WTC11 (cell line): Measurements from ENCODE around the gene APBA1. TPM values are rescaled to one million over a fixed set of nuclear protein-coding genes. Genes with fewer than 3 reads are reported as not detected.

Experiments
- ATAC-seq: fragments of 200-7000 bp; cut with Tn5 transposase; 2 replicates; pipeline ENCODE4 v1.10.0; 2021; ENCODE audit warnings: mild to moderate bottlenecking, moderate library complexity
- CTCF ChIA-PET: fragments of 300-600 bp; sonication (Branson Sonifier 250); formaldehyde crosslinking; loops from one replicate; lab custom pipeline; 2021; ENCODE audit warnings: antibody characterized with exemption; lab: Charles Lee
- POLR2A ChIA-PET: fragments of 350-600 bp; sonication (Branson Sonifier 250); formaldehyde crosslinking; loops from one replicate; lab custom pipeline; 2021; ENCODE audit warnings: antibody characterized with exemption; lab: Charles Lee
- DNase-seq: peaks from one replicate; pipeline ENCODE4 v3.0.0; 2021; ENCODE audit warnings: low spot score
- H3K27ac Mint-ChIP-seq: 2 replicates; pipeline ENCODE4 v1.8.0; 2021; ENCODE audit warnings: mixed read lengths
- H3K27me3 Mint-ChIP-seq: 2 replicates; pipeline ENCODE4 v1.8.0; 2021; ENCODE audit warnings: low read depth, mild to moderate bottlenecking, moderate library complexity, mixed read lengths
- H3K36me3 Mint-ChIP-seq: 2 replicates; pipeline ENCODE4 v1.8.0; 2021; ENCODE audit warnings: mixed read lengths
- H3K4me1 Mint-ChIP-seq: 2 replicates; pipeline ENCODE4 v1.8.0; 2022; ENCODE audit warnings: mixed read lengths
- H3K4me3 Mint-ChIP-seq: 2 replicates; pipeline ENCODE4 v1.8.0; 2021; ENCODE audit warnings: mild to moderate bottlenecking, moderate library complexity, mixed read lengths
- H3K9me3 Mint-ChIP-seq: 2 replicates; pipeline ENCODE4 v1.8.0; 2021; ENCODE audit warnings: mixed read lengths
- ATF1 ChIP-seq: sonication (generic); formaldehyde crosslinking; IDR thresholded peaks from 2 replicates; pipeline ENCODE4 v1.8.1; 2023; ENCODE audit warnings: mild to moderate bottlenecking, moderate library complexity, missing genetic modification reagents
- ATF3 ChIP-seq: sonication (generic); formaldehyde crosslinking; conservative IDR thresholded peaks from 2 replicates; pipeline ENCODE4 v1.8.1; 2022; ENCODE audit warnings: mild to moderate bottlenecking, missing genetic modification reagents
- ATF6 ChIP-seq: sonication (generic); formaldehyde crosslinking; IDR thresholded peaks from 2 replicates; pipeline ENCODE4 v1.8.1; 2023; ENCODE audit warnings: mild to moderate bottlenecking, missing genetic modification reagents
- CDX4 ChIP-seq: fragments of 250-450 bp; sonication (Bioruptor Pico); IDR thresholded peaks from 2 replicates; pipeline ENCODE4 v1.9.0; 2021; ENCODE audit warnings: moderate library complexity, mild to moderate bottlenecking, inconsistent platforms, borderline replicate concordance
- CREM ChIP-seq: sonication (generic); formaldehyde crosslinking; IDR thresholded peaks from 2 replicates; pipeline ENCODE4 v1.8.1; 2022; ENCODE audit warnings: mild to moderate bottlenecking, missing genetic modification reagents, moderate library complexity
- E2F4 ChIP-seq: sonication (generic); formaldehyde crosslinking; IDR thresholded peaks from 2 replicates; pipeline ENCODE4 v1.8.1; 2022; ENCODE audit warnings: low read depth, mild to moderate bottlenecking, moderate library complexity, missing genetic modification reagents, borderline replicate concordance
- ETV6 ChIP-seq: sonication (generic); formaldehyde crosslinking; IDR thresholded peaks from 2 replicates; pipeline ENCODE4 v1.8.1; 2022; ENCODE audit warnings: mild to moderate bottlenecking, missing genetic modification reagents
- FOXJ3 ChIP-seq: sonication (generic); formaldehyde crosslinking; IDR thresholded peaks from 2 replicates; pipeline ENCODE4 v1.9.0; 2021; ENCODE audit warnings: missing genetic modification reagents, mild to moderate bottlenecking, borderline replicate concordance
- FOXP4 ChIP-seq: sonication (generic); formaldehyde crosslinking; IDR thresholded peaks from 2 replicates; pipeline ENCODE4 v1.8.0; 2022; ENCODE audit warnings: mild to moderate bottlenecking, missing genetic modification reagents
- GRHL2 ChIP-seq: fragments of 250-450 bp; sonication (Bioruptor Pico); IDR thresholded peaks from 2 replicates; pipeline ENCODE4 v1.8.0; 2022; ENCODE audit warnings: mild to moderate bottlenecking, moderate library complexity; ENCODE audit not compliant: insufficient replicate concordance, severe bottlenecking
- IRF2 ChIP-seq: sonication (generic); formaldehyde crosslinking; IDR thresholded peaks from 2 replicates; pipeline ENCODE4 v1.8.0; 2022; ENCODE audit warnings: low read depth, missing genetic modification reagents, borderline replicate concordance
- MAX ChIP-seq: sonication (generic); formaldehyde crosslinking; IDR thresholded peaks from 2 replicates; pipeline ENCODE4 v1.8.0; 2022; ENCODE audit warnings: mild to moderate bottlenecking, missing genetic modification reagents
- MXD4 ChIP-seq: fragments of 250-450 bp; sonication (Bioruptor Pico); IDR thresholded peaks from 2 replicates; pipeline ENCODE4 v1.8.0; 2021; ENCODE audit warnings: mild to moderate bottlenecking, moderate library complexity, borderline replicate concordance
- NR1H2 ChIP-seq: sonication (generic); formaldehyde crosslinking; IDR thresholded peaks from 2 replicates; pipeline ENCODE4 v1.9.0; 2021; ENCODE audit warnings: mild to moderate bottlenecking, moderate library complexity, missing genetic modification reagents
- NR3C1 ChIP-seq: sonication (generic); formaldehyde crosslinking; conservative IDR thresholded peaks from 2 replicates; pipeline ENCODE4 v1.8.1; 2023; ENCODE audit warnings: low read depth, mild to moderate bottlenecking, missing genetic modification reagents
- PRDM15 ChIP-seq: sonication (generic); formaldehyde crosslinking; IDR thresholded peaks from 2 replicates; pipeline ENCODE4 v1.8.0; 2022; ENCODE audit warnings: missing genetic modification reagents
- RORB ChIP-seq: fragments of 250-450 bp; sonication (Bioruptor Pico); IDR thresholded peaks from 2 replicates; pipeline ENCODE4 v1.9.0; 2021; ENCODE audit warnings: mild to moderate bottlenecking
- SP1 ChIP-seq: sonication (generic); formaldehyde crosslinking; conservative IDR thresholded peaks from 2 replicates; pipeline ENCODE4 v1.8.1; 2022; ENCODE audit warnings: missing genetic modification reagents
- TCF7 ChIP-seq: sonication (generic); formaldehyde crosslinking; IDR thresholded peaks from 2 replicates; pipeline ENCODE4 v1.8.0; 2022; ENCODE audit warnings: mild to moderate bottlenecking, low read depth, missing genetic modification reagents, moderate library complexity
- TEAD1 ChIP-seq: sonication (generic); formaldehyde crosslinking; IDR thresholded peaks from 2 replicates; pipeline ENCODE4 v1.8.0; 2022; ENCODE audit warnings: mild to moderate bottlenecking, missing genetic modification reagents
- ZBTB21 ChIP-seq: sonication (generic); formaldehyde crosslinking; IDR thresholded peaks from 2 replicates; pipeline ENCODE4 v1.8.1; 2023; ENCODE audit warnings: mild to moderate bottlenecking, missing genetic modification reagents, borderline replicate concordance
- ZNF512 ChIP-seq: sonication (generic); formaldehyde crosslinking; IDR thresholded peaks from 2 replicates; pipeline ENCODE4 v1.8.1; 2022; ENCODE audit warnings: missing genetic modification reagents, borderline replicate concordance
- ZSCAN18 ChIP-seq: fragments of 250-450 bp; sonication (Bioruptor Pico); IDR thresholded peaks from 2 replicates; pipeline ENCODE4 v2.1.2; 2022; ENCODE audit warnings: mild to moderate bottlenecking, moderate library complexity
- total RNA-seq: library from RNA; stranded (reverse); gene quantifications from 3 replicates; pipeline ENCODE4 v1.2.3, GENCODE V29; 2021

The APBA1 gene
- total RNA-seq, 1 experiment from 2014 or later = 0.94 TPM

- Mint-ChIP-seq H3K36me3 (no peaks in the 10 kb centered on the region), H3K27ac (no peak overlapping the region), H3K9me3 (no peaks in the 10 kb centered on the region), H3K4me3 (no peak overlapping the region), H3K4me1 (peaks cover 29% of the 10 kb centered on the region), H3K27me3 (no peaks in the 10 kb centered on the region; the same call in 1 of the 2 replicates)
- ChIA-PET CTCF (no interaction called here), POLR2A (no interaction called here)
- ATAC-seq (no peak), DNase-seq (no peak)
- TF ChIP-seq RORB (no peak), ETV6 (CRISPR knock-in tag) (no peak), E2F4 (CRISPR knock-in tag) (no peak), CDX4 (CRISPR knock-in tag) (no peak), ZNF512 (CRISPR knock-in tag) (no peak), ATF6 (CRISPR knock-in tag) (no peak), ZSCAN18 (CRISPR knock-in tag) (no peak), NR1H2 (CRISPR knock-in tag) (no peak), TEAD1 (no peak), FOXJ3 (CRISPR knock-in tag) (no peak), GRHL2 (CRISPR knock-in tag) (no peak), CREM (CRISPR knock-in tag) (no peak), FOXP4 (no peak), TCF7 (no peak), ATF3 (CRISPR knock-in tag) (no peak), MXD4 (no peak), SP1 (no peak)
Measured at GRCh38 chr9:69499407-69499806, 172.8 kb downstream of the APBA1 start.

GRCh38 chr9:69498470-69498869 lies 173.7 kb downstream of the APBA1 start:
- ATAC-seq = no peak
- Mint-ChIP-seq H3K9me3 (no peaks in the 10 kb centered on the region), H3K4me1 (peaks cover 29% of the 10 kb centered on the region), H3K4me3 (no peak overlapping the region), H3K27ac (no peak overlapping the region), H3K36me3 (no peaks in the 10 kb centered on the region), H3K27me3 (no peaks in the 10 kb centered on the region; the same call in 1 of the 2 replicates)
- CTCF ChIA-PET = interaction anchor here (1.1 kb wide), 1 partner anchor 48 kb away, joined by 5 read pairs; no protein-coding TSS in a partner anchor
- DNase-seq = no peak
- POLR2A ChIA-PET = no interaction called here
- TF ChIP-seq IRF2 (CRISPR knock-in tag) (no peak), PRDM15 (CRISPR knock-in tag) (no peak), NR3C1 (CRISPR knock-in tag) (no peak), MAX (CRISPR knock-in tag) (no peak), ZBTB21 (CRISPR knock-in tag) (no peak), TCF7 (no peak), ATF1 (CRISPR knock-in tag) (no peak)
